ENCODE results near the gene LPXN. TPM values are rescaled to one million over a fixed set of nuclear protein-coding genes. Genes with fewer than 3 reads are reported as not detected.

LPXN gene
- total and polyA plus RNA-seq, 10 of the 15 experiments (the other 5 are each of a cell fraction or from before 2014, with no cell fraction given) = 131 to 349 (median 201) TPM

DNA sequence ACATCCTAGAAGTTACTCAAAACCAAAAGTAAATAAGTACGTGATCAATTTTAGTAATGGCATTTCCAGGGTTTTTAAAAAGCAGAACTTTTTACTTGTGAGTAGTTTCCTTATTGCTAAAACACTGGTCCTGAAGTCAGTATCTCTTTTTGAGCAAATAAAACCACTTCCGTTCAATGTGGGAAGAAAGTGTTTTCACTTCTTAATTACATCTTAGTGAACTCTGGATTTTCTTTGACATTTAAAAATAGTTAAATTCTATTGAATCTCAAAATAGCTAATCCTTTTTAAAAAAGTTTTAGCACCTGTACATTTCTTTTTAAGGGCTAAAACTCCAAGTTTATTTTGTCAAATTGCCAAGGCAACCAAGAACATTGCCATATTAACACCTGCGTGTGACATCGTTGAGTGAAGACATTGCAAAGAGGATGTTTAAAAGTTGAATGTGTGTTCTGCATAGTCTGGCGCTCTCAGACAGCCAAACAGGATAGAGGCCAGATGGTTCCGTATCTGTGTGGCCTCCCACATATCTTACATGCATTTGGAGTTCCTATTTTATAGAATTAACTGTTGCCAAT, 50.5 kb downstream of the LPXN start (continued):
- TF ChIP-seq ETV6 (conservative IDR thresholded peaks at IDR 0.05 in 1 of 2, IDR thresholded peaks at IDR 0.05 in 1 of 2; ENCODE audit: borderline replicate concordance in 1 of 2, low read depth in 1 of 2) = peak in 1 of 2 experiments; percentile 92; a peak in 2 of 4 replicates
- TF ChIP-seq WRNIP1 (IDR thresholded peaks at IDR 0.05; ENCODE audit: borderline replicate concordance, low read depth, low read length) = no peak
- TF ChIP-seq GABPA (IDR thresholded peaks at IDR 0.05; ENCODE audit: low read depth) = peak; percentile 83
- no peak for TF ChIP-seq STAT1 (conservative IDR thresholded peaks at IDR 0.05)
- TF ChIP-seq MEF2B (IDR thresholded peaks at IDR 0.05; ENCODE audit: partially characterized antibody, poor library complexity, severe bottlenecking) = peak; percentile 88
- no peak for TF ChIP-seq PAX8 (IDR thresholded peaks at IDR 0.05)
- TF ChIP-seq RELA (IDR thresholded peaks at IDR 0.05; ENCODE audit: borderline replicate concordance, partially characterized antibody) = no peak
- TF ChIP-seq, protein P1, sequence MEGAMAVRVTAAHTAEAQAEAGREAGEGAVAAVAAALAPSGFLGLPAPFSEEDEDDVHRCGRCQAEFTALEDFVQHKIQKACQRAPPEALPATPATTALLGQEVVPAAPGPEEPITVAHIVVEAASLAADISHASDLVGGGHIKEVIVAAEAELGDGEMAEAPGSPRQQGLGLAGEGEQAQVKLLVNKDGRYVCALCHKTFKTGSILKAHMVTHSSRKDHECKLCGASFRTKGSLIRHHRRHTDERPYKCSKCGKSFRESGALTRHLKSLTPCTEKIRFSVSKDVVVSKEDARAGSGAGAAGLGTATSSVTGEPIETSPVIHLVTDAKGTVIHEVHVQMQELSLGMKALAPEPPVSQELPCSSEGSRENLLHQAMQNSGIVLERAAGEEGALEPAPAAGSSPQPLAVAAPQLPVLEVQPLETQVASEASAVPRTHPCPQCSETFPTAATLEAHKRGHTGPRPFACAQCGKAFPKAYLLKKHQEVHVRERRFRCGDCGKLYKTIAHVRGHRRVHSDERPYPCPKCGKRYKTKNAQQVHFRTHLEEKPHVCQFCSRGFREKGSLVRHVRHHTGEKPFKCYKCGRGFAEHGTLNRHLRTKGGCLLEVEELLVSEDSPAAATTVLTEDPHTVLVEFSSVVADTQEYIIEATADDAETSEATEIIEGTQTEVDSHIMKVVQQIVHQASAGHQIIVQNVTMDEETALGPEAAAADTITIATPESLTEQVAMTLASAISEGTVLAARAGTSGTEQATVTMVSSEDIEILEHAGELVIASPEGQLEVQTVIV (IDR thresholded peaks at IDR 0.05; ENCODE audit: borderline replicate concordance, partially characterized antibody) = no peak
- TF ChIP-seq SREBF2 (IDR thresholded peaks at IDR 0.05; ENCODE audit: low read length) = no peak
- peak; percentile 91; the same call in 1 of the 2 replicates for TF ChIP-seq MTA3 (IDR thresholded peaks at IDR 0.05; ENCODE audit: borderline replicate concordance, low read length)
- no peak for TF ChIP-seq GATAD2B (conservative IDR thresholded peaks at IDR 0.05; ENCODE audit: low read depth)
- peak; percentile 73 for TF ChIP-seq NR2F1 (conservative IDR thresholded peaks at IDR 0.05)
- TF ChIP-seq, protein P2, sequence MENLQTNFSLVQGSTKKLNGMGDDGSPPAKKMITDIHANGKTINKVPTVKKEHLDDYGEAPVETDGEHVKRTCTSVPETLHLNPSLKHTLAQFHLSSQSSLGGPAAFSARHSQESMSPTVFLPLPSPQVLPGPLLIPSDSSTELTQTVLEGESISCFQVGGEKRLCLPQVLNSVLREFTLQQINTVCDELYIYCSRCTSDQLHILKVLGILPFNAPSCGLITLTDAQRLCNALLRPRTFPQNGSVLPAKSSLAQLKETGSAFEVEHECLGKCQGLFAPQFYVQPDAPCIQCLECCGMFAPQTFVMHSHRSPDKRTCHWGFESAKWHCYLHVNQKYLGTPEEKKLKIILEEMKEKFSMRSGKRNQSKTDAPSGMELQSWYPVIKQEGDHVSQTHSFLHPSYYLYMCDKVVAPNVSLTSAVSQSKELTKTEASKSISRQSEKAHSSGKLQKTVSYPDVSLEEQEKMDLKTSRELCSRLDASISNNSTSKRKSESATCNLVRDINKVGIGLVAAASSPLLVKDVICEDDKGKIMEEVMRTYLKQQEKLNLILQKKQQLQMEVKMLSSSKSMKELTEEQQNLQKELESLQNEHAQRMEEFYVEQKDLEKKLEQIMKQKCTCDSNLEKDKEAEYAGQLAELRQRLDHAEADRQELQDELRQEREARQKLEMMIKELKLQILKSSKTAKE (IDR thresholded peaks at IDR 0.05; ENCODE audit: low read depth, poor library complexity, severe bottlenecking) = peak; percentile 83
- TF ChIP-seq RUNX3 (IDR thresholded peaks at IDR 0.05; ENCODE audit: low read length) = peak; percentile 99
- no peak for TF ChIP-seq CHD2 (IDR thresholded peaks at IDR 0.05; ENCODE audit: borderline replicate concordance, low read depth, low read length)
- TF ChIP-seq, protein P3, sequence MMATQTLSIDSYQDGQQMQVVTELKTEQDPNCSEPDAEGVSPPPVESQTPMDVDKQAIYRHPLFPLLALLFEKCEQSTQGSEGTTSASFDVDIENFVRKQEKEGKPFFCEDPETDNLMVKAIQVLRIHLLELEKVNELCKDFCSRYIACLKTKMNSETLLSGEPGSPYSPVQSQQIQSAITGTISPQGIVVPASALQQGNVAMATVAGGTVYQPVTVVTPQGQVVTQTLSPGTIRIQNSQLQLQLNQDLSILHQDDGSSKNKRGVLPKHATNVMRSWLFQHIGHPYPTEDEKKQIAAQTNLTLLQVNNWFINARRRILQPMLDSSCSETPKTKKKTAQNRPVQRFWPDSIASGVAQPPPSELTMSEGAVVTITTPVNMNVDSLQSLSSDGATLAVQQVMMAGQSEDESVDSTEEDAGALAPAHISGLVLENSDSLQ (IDR thresholded peaks at IDR 0.05) = no peak
- TF ChIP-seq, protein P4, sequence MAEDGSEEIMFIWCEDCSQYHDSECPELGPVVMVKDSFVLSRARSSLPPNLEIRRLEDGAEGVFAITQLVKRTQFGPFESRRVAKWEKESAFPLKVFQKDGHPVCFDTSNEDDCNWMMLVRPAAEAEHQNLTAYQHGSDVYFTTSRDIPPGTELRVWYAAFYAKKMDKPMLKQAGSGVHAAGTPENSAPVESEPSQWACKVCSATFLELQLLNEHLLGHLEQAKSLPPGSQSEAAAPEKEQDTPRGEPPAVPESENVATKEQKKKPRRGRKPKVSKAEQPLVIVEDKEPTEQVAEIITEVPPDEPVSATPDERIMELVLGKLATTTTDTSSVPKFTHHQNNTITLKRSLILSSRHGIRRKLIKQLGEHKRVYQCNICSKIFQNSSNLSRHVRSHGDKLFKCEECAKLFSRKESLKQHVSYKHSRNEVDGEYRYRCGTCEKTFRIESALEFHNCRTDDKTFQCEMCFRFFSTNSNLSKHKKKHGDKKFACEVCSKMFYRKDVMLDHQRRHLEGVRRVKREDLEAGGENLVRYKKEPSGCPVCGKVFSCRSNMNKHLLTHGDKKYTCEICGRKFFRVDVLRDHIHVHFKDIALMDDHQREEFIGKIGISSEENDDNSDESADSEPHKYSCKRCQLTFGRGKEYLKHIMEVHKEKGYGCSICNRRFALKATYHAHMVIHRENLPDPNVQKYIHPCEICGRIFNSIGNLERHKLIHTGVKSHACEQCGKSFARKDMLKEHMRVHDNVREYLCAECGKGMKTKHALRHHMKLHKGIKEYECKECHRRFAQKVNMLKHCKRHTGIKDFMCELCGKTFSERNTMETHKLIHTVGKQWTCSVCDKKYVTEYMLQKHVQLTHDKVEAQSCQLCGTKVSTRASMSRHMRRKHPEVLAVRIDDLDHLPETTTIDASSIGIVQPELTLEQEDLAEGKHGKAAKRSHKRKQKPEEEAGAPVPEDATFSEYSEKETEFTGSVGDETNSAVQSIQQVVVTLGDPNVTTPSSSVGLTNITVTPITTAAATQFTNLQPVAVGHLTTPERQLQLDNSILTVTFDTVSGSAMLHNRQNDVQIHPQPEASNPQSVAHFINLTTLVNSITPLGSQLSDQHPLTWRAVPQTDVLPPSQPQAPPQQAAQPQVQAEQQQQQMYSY (CRISPR knock-in tag; IDR thresholded peaks at IDR 0.05) = no peak
- no peak; the same call in 1 of the 2 replicates for TF ChIP-seq SMAD5 (IDR thresholded peaks at IDR 0.05; ENCODE audit: low read depth)
- TF ChIP-seq BMI1 (IDR thresholded peaks at IDR 0.05; ENCODE audit: borderline replicate concordance) = peak; percentile 88
- no peak for TF ChIP-seq ZNF622 (IDR thresholded peaks at IDR 0.05)
- no peak for TF ChIP-seq SUPT20H (IDR thresholded peaks at IDR 0.05; ENCODE audit: borderline replicate concordance, control insufficient read depth, low read depth, low read length)
- peak; percentile 74 for TF ChIP-seq IRF4 (IDR thresholded peaks at IDR 0.05; ENCODE audit: low read depth, low read length)

Measured in GM12878 (cell line).